B cell (primary cell): ENCODE measurements around the gene DYRK3. TPM values are rescaled to one million over a fixed set of nuclear protein-coding genes. Genes with fewer than 3 reads are reported as not detected.

Source experiments
- ATAC-seq: fragments of 200-7000 bp; cut with Tn5 transposase; one replicate; pipeline ENCODE4 v1.10.0; 2021; ENCODE audit warnings: low read depth, mild to moderate bottlenecking, moderate number of reproducible peaks, moderate library complexity
- CTCF ChIA-PET: fragments of 350-600 bp; sonication (Branson Sonifier 250); formaldehyde crosslinking; loops from one replicate; lab custom pipeline; 2021; ENCODE audit warnings: antibody characterized with exemption, inconsistent platforms; lab: Charles Lee
- POLR2A ChIA-PET: fragments of 350-600 bp; sonication (Branson Sonifier 250); formaldehyde crosslinking; loops from one replicate; lab custom pipeline; 2021; ENCODE audit warnings: antibody characterized with exemption; lab: Charles Lee
- DNase-seq: peaks from one replicate; pipeline ENCODE4 v3.0.0; 2013
- H2AFZ ChIP-seq: 2 replicates; pipeline ENCODE4 v1.6.1; 2012; ENCODE audit warnings: mild to moderate bottlenecking, low read depth, low read length; ENCODE audit not compliant: insufficient read depth, poor library complexity, severe bottlenecking
- H3K27ac ChIP-seq, 2 donors: 1 replicate in 1 of 2; 2 replicates in 1 of 2; pipeline ENCODE4 v1.5.1; 2012 to 2013; ENCODE audit warnings: low read length in 2 of 2, mild to moderate bottlenecking in 2 of 2, moderate library complexity in 1 of 2
- H3K27me3 ChIP-seq, 4 experiments: fragments of 200-600 bp in 1 of 4; sonication (generic) in 1 of 4; replicated peaks in 1 of 4; 1 replicate in 2 of 4; 2 replicates in 2 of 4; pipeline versions ENCODE4 v1.6.1 to v1.7.0; 2013 to 2016; ENCODE audit warnings: low read length in 3 of 4, mild to moderate bottlenecking in 2 of 4, mixed read lengths in 1 of 4, moderate library complexity in 1 of 4; ENCODE audit not compliant: insufficient read depth in 4 of 4, control insufficient read depth in 3 of 4; ENCODE audit errors: control extremely low read depth in 1 of 4
- H3K36me3 ChIP-seq, 2 experiments: replicated peaks in 1 of 2; 1 replicate in 1 of 2; 2 replicates in 1 of 2; pipeline versions ENCODE4 v1.6.1 to v1.7.1; 2013; ENCODE audit warnings: low read length in 1 of 2; ENCODE audit not compliant: insufficient read depth in 2 of 2, control insufficient read depth in 1 of 2; ENCODE audit errors: control extremely low read depth in 1 of 2, extremely low read depth in 1 of 2
- H3K4me1 ChIP-seq, 2 donors: fragments of 200-600 bp in 1 of 2; sonication (generic) in 1 of 2; 1 replicate in 1 of 2; 2 replicates in 1 of 2; pipeline versions ENCODE4 v1.5.1 to v1.6.1; 2013 to 2017; ENCODE audit warnings: low read length in 2 of 2; ENCODE audit not compliant: control insufficient read depth in 2 of 2, insufficient read depth in 2 of 2
- H3K4me2 ChIP-seq: replicated peaks from 2 replicates; pipeline ENCODE3; 2012; ENCODE audit warnings: mild to moderate bottlenecking, low read depth, low read length; ENCODE audit not compliant: poor library complexity, severe bottlenecking
- H3K4me3 ChIP-seq, 5 experiments: fragments of 200-600 bp in 1 of 5; sonication (generic) in 1 of 5; 1 replicate in 3 of 5; 2 replicates in 2 of 5; pipeline versions ENCODE4 v1.5.1 to v1.7.0; 2011 to 2016; ENCODE audit warnings: low read length in 4 of 5, mild to moderate bottlenecking in 4 of 5, low read depth in 2 of 5, control low read depth in 1 of 5, moderate library complexity in 1 of 5; ENCODE audit not compliant: insufficient read depth in 1 of 5; ENCODE audit errors: control extremely low read depth in 1 of 5, extremely low read depth in 1 of 5
- H3K79me2 ChIP-seq: fragments of 200-600 bp; sonication (generic); one replicate; pipeline ENCODE4 v1.6.0; 2016; ENCODE audit warnings: low read length; ENCODE audit not compliant: control insufficient read depth, insufficient read depth
- H3K9ac ChIP-seq: fragments of 200-600 bp; sonication (generic); 2 replicates; pipeline ENCODE4 v1.6.1; 2017; ENCODE audit warnings: mild to moderate bottlenecking, low read length, moderate library complexity
- H3K9me3 ChIP-seq, 3 donors: one replicate each; pipeline versions ENCODE4 v1.6.1 to v1.7.1; 2013; ENCODE audit warnings: low read length in 2 of 3; ENCODE audit not compliant: control insufficient read depth in 2 of 3, insufficient read depth in 1 of 3; ENCODE audit errors: control extremely low read depth in 1 of 3
- H4K20me1 ChIP-seq: 2 replicates; pipeline ENCODE4 v1.6.0; 2012; ENCODE audit warnings: mild to moderate bottlenecking, low read length; ENCODE audit not compliant: insufficient read depth, control insufficient read depth, poor library complexity, severe bottlenecking
- H3K27ac Mint-ChIP-seq: one replicate; pipeline ENCODE4 v1.8.0; 2021; ENCODE audit warnings: mixed read lengths
- H3K27me3 Mint-ChIP-seq: one replicate; pipeline ENCODE4 v1.8.0; 2021; ENCODE audit warnings: mixed read lengths
- H3K4me1 Mint-ChIP-seq: one replicate; pipeline ENCODE4 v1.8.0; 2021; ENCODE audit warnings: mixed read lengths
- H3K4me3 Mint-ChIP-seq: one replicate; pipeline ENCODE4 v1.8.0; 2021; ENCODE audit warnings: mixed read lengths
- H3K9me3 Mint-ChIP-seq: one replicate; pipeline ENCODE4 v1.8.0; 2022; ENCODE audit warnings: mixed read lengths; ENCODE audit not compliant: insufficient read depth
- CTCF ChIP-seq: fragments of 200-600 bp; IDR thresholded peaks from one replicate; pipeline ENCODE4 v1.8.0; 2022; ENCODE audit warnings: antibody characterized with exemption, mild to moderate bottlenecking
- EZH2 ChIP-seq: IDR thresholded peaks from 2 replicates; pipeline ENCODE4 v1.6.1; 2012; ENCODE audit warnings: borderline replicate concordance, low read depth, mild to moderate bottlenecking, moderate library complexity, low read length; ENCODE audit not compliant: insufficient read depth, poor library complexity, severe bottlenecking
- whole genome bisulfite sequencing: methylation state at CpG from one replicate; pipeline ENCODE4 v1.1.5; 2013; ENCODE audit warnings: missing lambda C conversion rate; ENCODE audit not compliant: insufficient coverage; 5-methylcytosine and 5-hydroxymethylcytosine counted together
- intact Hi-C: fragments of 100-400 bp; cut with micrococcal nuclease; formaldehyde crosslinking; loops from one replicate; pipeline ENCODE4 v1.10.0; 2022
- polyA plus RNA-seq: library from polyadenylated mRNA; depleted of rRNA; stranded (reverse); fragments of >200 nt; gene quantifications from 2 replicates; pipeline ENCODE4 v1.2.3, GENCODE V29; 2012
- total RNA-seq, 2 donors: library from RNA; stranded (reverse); fragments of 120-200 nt in 1 of 2; gene quantifications; 1 replicate in 1 of 2; 2 replicates in 1 of 2; pipeline versions ENCODE4 v1.2.3 to v1.2.4, GENCODE V29; 2013 to 2022

The DYRK3 gene
- total and polyA plus RNA-seq, 2 donors (not counting 1 experiment from before 2014, with no cell fraction given): 0.30 TPM; not detected in 1

DNA sequence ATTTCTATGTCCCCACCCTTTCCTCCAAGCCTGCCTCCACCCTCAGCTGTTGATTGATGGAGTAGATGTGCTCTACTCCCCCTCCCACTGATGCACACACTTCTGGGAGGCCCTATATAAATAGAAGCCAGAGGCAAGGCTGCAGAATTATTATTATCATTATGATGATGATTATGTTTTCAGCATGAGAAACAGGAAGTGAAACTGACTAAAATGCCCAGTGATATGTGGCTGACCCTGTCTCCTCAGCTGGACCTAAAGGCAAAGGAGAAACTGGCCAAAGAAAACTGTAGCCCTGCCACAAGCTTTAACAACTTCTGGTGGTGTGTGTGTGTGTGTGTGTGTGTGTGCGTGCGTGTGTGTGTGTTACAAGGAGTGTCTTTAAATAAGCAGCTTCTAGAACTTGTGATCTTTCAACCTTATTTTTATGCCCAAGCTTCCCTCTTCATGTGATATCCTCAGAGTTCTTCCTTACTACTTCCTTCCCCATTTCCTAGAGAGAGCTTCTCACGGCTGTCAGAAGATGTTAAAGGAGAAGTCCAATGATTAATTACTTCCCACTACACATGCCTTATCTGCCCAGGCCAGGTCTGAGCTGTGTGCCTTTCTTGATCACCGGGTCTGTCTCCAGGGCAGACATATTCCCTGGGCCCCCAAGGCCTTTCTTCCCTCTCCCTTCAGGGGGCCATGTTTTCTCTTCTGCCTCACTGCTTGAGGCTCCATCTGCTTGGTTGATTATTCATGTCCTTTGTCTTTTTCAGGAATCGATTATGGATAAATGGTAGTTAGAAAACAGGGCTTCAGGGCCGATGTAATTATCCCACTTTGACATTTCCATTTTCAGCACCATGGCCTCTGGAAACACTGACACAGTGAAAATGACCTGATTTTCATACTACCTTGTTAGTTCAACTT, 37.8 kb downstream of the DYRK3 start:
- WGBS: 0% methylated on average over 1 of the region's 6 CpGs
- ATAC-seq: peak; percentile 61

More for the DNA sequence above, 37.8 kb downstream of the DYRK3 start:
- H3K4me1 Mint-ChIP-seq: peaks cover 16% of the 10 kb centered on the region
- Histone ChIP-seq H3K27ac (no peak overlapping the region), H3K79me2 (peaks cover 4% of the 10 kb centered on the region), H3K4me2 (peak overlapping the region; percentile 28), H3K4me1 (peaks cover 29 to 38% of the 10 kb centered on the region in 2 donors), H4K20me1 (no peaks in the 10 kb centered on the region), H3K27me3 (peaks cover 0 to 34% (median 4%) of the 10 kb centered on the region in 4 experiments), H3K4me3 (no peak overlapping the region), H2AFZ (no peak overlapping the region), H3K9me3 (no peaks in the 10 kb centered on the region), H3K36me3 (no peaks in the 10 kb centered on the region), H3K9ac (no peak overlapping the region)
- POLR2A ChIA-PET: interaction anchor here (0.7 to 1.3 kb wide), 4 partner anchors 10 to 28 kb away, joined by 3 to 6 read pairs (median 4); no protein-coding TSS in a partner anchor
- intact Hi-C loops: no loop called here
- H3K4me3 Mint-ChIP-seq: no peak overlapping the region
- TF ChIP-seq CTCF: no peak
- no peak for TF ChIP-seq EZH2
- H3K9me3 Mint-ChIP-seq: no peaks in the 10 kb centered on the region
- peak; percentile 57 for DNase-seq
- peaks cover 17% of the 10 kb centered on the region for H3K27me3 Mint-ChIP-seq
- CTCF ChIA-PET: interaction anchor here (1.0 to 7.1 kb wide), 15 partner anchors 9 to 306 kb away, joined by 3 to 86 read pairs (median 4); partner anchors contain the start of gene DYRK3
- no peak overlapping the region for H3K27ac Mint-ChIP-seq
